OCI-LY1 (cell line): ENCODE data around the gene SLC29A3.

Experiments used
- H2AFZ ChIP-seq: fragments of 200-600 bp; sonication (generic), shearing (Covaris generic); 2 replicates; pipeline ENCODE4 v1.6.0; 2014; ENCODE audit warnings: antibody characterized with exemption, mild to moderate bottlenecking, low read length
- H3F3A ChIP-seq: fragments of 200-600 bp; sonication (generic), shearing (Covaris generic); 2 replicates; pipeline ENCODE4 v1.6.0; 2014; ENCODE audit warnings: mild to moderate bottlenecking, antibody characterized with exemption, low read length, moderate library complexity; ENCODE audit not compliant: insufficient read depth
- H3K27ac ChIP-seq: fragments of 200-600 bp; sonication (generic); 2 replicates; pipeline ENCODE4 v1.5.1; 2014; ENCODE audit warnings: low read length, mixed run types, mild to moderate bottlenecking, low read depth; ENCODE audit not compliant: poor library complexity, severe bottlenecking
- H3K27me3 ChIP-seq: fragments of 200-600 bp; sonication (generic); 2 replicates; pipeline ENCODE4 v1.6.0; 2014; ENCODE audit warnings: antibody characterized with exemption, mild to moderate bottlenecking, low read length, moderate library complexity; ENCODE audit not compliant: insufficient read depth
- H3K36me3 ChIP-seq: fragments of 200-600 bp; sonication (generic); 2 replicates; pipeline ENCODE4 v1.6.1; 2014; ENCODE audit warnings: mild to moderate bottlenecking, antibody characterized with exemption, low read length, moderate library complexity, mixed read lengths; ENCODE audit not compliant: insufficient read depth
- H3K4me1 ChIP-seq: fragments of 200-600 bp; sonication (generic); 2 replicates; pipeline ENCODE4 v1.5.1; 2014; ENCODE audit warnings: mild to moderate bottlenecking, low read length, moderate library complexity; ENCODE audit not compliant: insufficient read depth, severe bottlenecking
- H3K4me2 ChIP-seq: fragments of 200-600 bp; sonication (generic), shearing (Covaris generic); 2 replicates; pipeline ENCODE4 v1.6.1; 2014; ENCODE audit warnings: low read length
- H3K4me3 ChIP-seq: fragments of 200-600 bp; sonication (generic); 2 replicates; pipeline ENCODE4 v1.5.1; 2014; ENCODE audit warnings: low read length, low read depth, mild to moderate bottlenecking, mixed read lengths; ENCODE audit not compliant: poor library complexity, severe bottlenecking
- H3K79me2 ChIP-seq: fragments of 200-600 bp; shearing (Covaris generic); 2 replicates; pipeline ENCODE4 v1.6.1; 2016; ENCODE audit warnings: mixed run types, low read length, mixed read lengths; ENCODE audit not compliant: insufficient read depth
- H3K9ac ChIP-seq: fragments of 200-600 bp; sonication (generic), shearing (Covaris generic); 2 replicates; pipeline ENCODE4 v1.6.1; 2014; ENCODE audit warnings: mild to moderate bottlenecking, low read length, mixed read lengths
- H3K9me2 ChIP-seq: fragments of 200-600 bp; sonication (generic), shearing (Covaris generic); 2 replicates; pipeline ENCODE4 v1.6.1; 2014; ENCODE audit warnings: low read depth, mild to moderate bottlenecking, low read length, mixed read lengths
- H3K9me3 ChIP-seq: fragments of 200-600 bp; shearing (Covaris generic); 2 replicates; pipeline ENCODE4 v1.6.1; 2014; ENCODE audit warnings: low read length, mixed read lengths
- H4K20me1 ChIP-seq: fragments of 200-600 bp; sonication (generic), shearing (Covaris generic); 2 replicates; pipeline ENCODE4 v1.6.0; 2016; ENCODE audit warnings: mild to moderate bottlenecking, low read length; ENCODE audit not compliant: insufficient read depth
- CTCF ChIP-seq: fragments of 200-600 bp; sonication (generic), shearing (Covaris generic); IDR thresholded peaks from 2 replicates; pipeline ENCODE4 v1.5.1; 2017; ENCODE audit warnings: mild to moderate bottlenecking, antibody characterized with exemption, low read length, moderate library complexity, mixed read lengths
- EZH2 ChIP-seq: fragments of 200-600 bp; sonication (generic), shearing (Covaris generic); IDR thresholded peaks from 2 replicates; pipeline ENCODE4 v1.8.0; 2017; ENCODE audit warnings: borderline replicate concordance, mixed run types, mild to moderate bottlenecking, antibody characterized with exemption, low read length, moderate library complexity, mixed read lengths

Gene SLC29A3

GRCh38 chr10:71354776-71355175 is 35.7 kb downstream of the SLC29A3 start:
- Histone ChIP-seq H3K27me3 (no peaks in the 10 kb centered on the region), H3K4me1 (no peaks in the 10 kb centered on the region), H3K9ac (no peak overlapping the region), H3K9me3 (no peaks in the 10 kb centered on the region), H4K20me1 (no peaks in the 10 kb centered on the region), H3K9me2 (no peaks in the 10 kb centered on the region), H3K4me2 (no peak overlapping the region), H3F3A (no peaks in the 10 kb centered on the region), H2AFZ (no peak overlapping the region), H3K27ac (no peak overlapping the region), H3K36me3 (no peaks in the 10 kb centered on the region), H3K4me3 (no peak overlapping the region), H3K79me2 (no peaks in the 10 kb centered on the region)
- TF ChIP-seq EZH2 (no peak), CTCF (no peak)

- no peak overlapping the region for H3K27ac ChIP-seq
- no peaks in the 10 kb centered on the region for H3K27me3 ChIP-seq
- no peak overlapping the region for H3K4me2 ChIP-seq
- H3K9me2 ChIP-seq = no peaks in the 10 kb centered on the region
- H3K4me1 ChIP-seq = no peaks in the 10 kb centered on the region
- H4K20me1 ChIP-seq = no peaks in the 10 kb centered on the region
- no peaks in the 10 kb centered on the region for H3K9me3 ChIP-seq
- no peaks in the 10 kb centered on the region for H3K79me2 ChIP-seq
- H3F3A ChIP-seq = no peaks in the 10 kb centered on the region
- H3K36me3 ChIP-seq = no peaks in the 10 kb centered on the region
- no peak for TF ChIP-seq CTCF
- TF ChIP-seq EZH2 = no peak
- no peak overlapping the region for H3K4me3 ChIP-seq
- no peak overlapping the region for H2AFZ ChIP-seq
- no peak overlapping the region for H3K9ac ChIP-seq
Measured at GRCh38 chr10:71355886-71356285, 36.8 kb downstream of the SLC29A3 start.

- Histone ChIP-seq H3K79me2 (no peaks in the 10 kb centered on the region), H3K4me3 (no peak overlapping the region), H3K9me3 (no peaks in the 10 kb centered on the region), H3K9ac (no peak overlapping the region), H3K27ac (no peak overlapping the region), H2AFZ (no peak overlapping the region), H3K9me2 (no peaks in the 10 kb centered on the region), H3K4me1 (no peaks in the 10 kb centered on the region), H3F3A (no peaks in the 10 kb centered on the region), H3K27me3 (no peaks in the 10 kb centered on the region), H4K20me1 (no peaks in the 10 kb centered on the region), H3K36me3 (no peaks in the 10 kb centered on the region), H3K4me2 (no peak overlapping the region)
- TF ChIP-seq EZH2 (no peak), CTCF (no peak)
Measured at GRCh38 chr10:71357792-71358265, 38.8 kb downstream of the SLC29A3 start.
